H1 (cell line): Measurements from ENCODE around the gene IFNK.

Experiments used
- ASH2L ChIP-seq: fragments of 200-600, 300-600 bp; sonication (generic); IDR thresholded peaks from one replicate; pipeline ENCODE4 v1.7.1; 2017; ENCODE audit warnings: low read length
- EP300 ChIP-seq, 2 experiments: IDR thresholded peaks; 1 replicate in 1 of 2; 2 replicates in 1 of 2; pipeline ENCODE4 v1.6.1; 2011 to 2012; ENCODE audit warnings: low read depth in 2 of 2, low read length in 2 of 2, mild to moderate bottlenecking in 2 of 2, borderline replicate concordance in 1 of 2, inconsistent platforms in 1 of 2, moderate library complexity in 1 of 2
- EZH2 ChIP-seq: fragments of 200-600 bp; sonication (generic); IDR thresholded peaks from 2 replicates; pipeline ENCODE4 v1.7.1; 2012; ENCODE audit warnings: low read depth, mild to moderate bottlenecking, moderate library complexity, low read length, inconsistent platforms; ENCODE audit not compliant: severe bottlenecking
- HDAC6 ChIP-seq: IDR thresholded peaks from one replicate; pipeline ENCODE4 v1.7.1; 2012; ENCODE audit warnings: low read depth, mild to moderate bottlenecking, inconsistent platforms, low read length, moderate library complexity
- KDM1A ChIP-seq: fragments of 200-600, 300-600 bp; sonication (generic); IDR thresholded peaks from 2 replicates; pipeline ENCODE4 v1.7.1; 2016; ENCODE audit warnings: mild to moderate bottlenecking, low read length, borderline replicate concordance
- NRF1 ChIP-seq: IDR thresholded peaks from 2 replicates; pipeline ENCODE4 v1.6.1; 2011; ENCODE audit warnings: mild to moderate bottlenecking, low read depth, low read length, improper control_type of control experiment
- PHF8 ChIP-seq: fragments of 200-600 bp; sonication (generic); conservative IDR thresholded peaks from 2 replicates; pipeline ENCODE4 v1.7.1; 2012; ENCODE audit warnings: low read depth, mild to moderate bottlenecking, inconsistent platforms, low read length, moderate library complexity
- POLR2A ChIP-seq, 2 experiments: IDR thresholded peaks; 1 replicate in 1 of 2; 2 replicates in 1 of 2; pipeline ENCODE4 v1.6.1; 2011; ENCODE audit warnings: low read depth in 2 of 2, low read length in 2 of 2, mild to moderate bottlenecking in 2 of 2; ENCODE audit errors: control extremely low read depth in 1 of 2
- POLR2AphosphoS5 ChIP-seq: IDR thresholded peaks from 2 replicates; pipeline ENCODE4 v1.6.1; 2011; ENCODE audit warnings: low read depth, low read length
- RXRA ChIP-seq: IDR thresholded peaks from 2 replicates; pipeline ENCODE4 v1.6.1; 2011; ENCODE audit warnings: low read depth, mild to moderate bottlenecking, low read length, moderate library complexity; ENCODE audit not compliant: insufficient read depth
- SP1 ChIP-seq: IDR thresholded peaks from 2 replicates; pipeline ENCODE4 v1.6.1; 2011; ENCODE audit warnings: low read depth, low read length
- TAF7 ChIP-seq: optimal IDR thresholded peaks from 2 replicates; pipeline ENCODE3; 2011; ENCODE audit warnings: low read depth, mild to moderate bottlenecking, inconsistent platforms, low read length, moderate library complexity, borderline replicate concordance
- TF ChIP-seq, protein P1 (sequence below), 3 experiments: IDR thresholded peaks; 1 replicate in 2 of 3; 2 replicates in 1 of 3; pipeline versions ENCODE4 v1.5.1 to v1.6.1; 2011; ENCODE audit warnings: low read length in 3 of 3, mild to moderate bottlenecking in 3 of 3, inconsistent platforms in 2 of 3, low read depth in 1 of 3, moderate library complexity in 1 of 3; ENCODE audit not compliant: insufficient read depth in 1 of 3; ENCODE audit errors: control extremely low read depth in 1 of 3

DNA sequence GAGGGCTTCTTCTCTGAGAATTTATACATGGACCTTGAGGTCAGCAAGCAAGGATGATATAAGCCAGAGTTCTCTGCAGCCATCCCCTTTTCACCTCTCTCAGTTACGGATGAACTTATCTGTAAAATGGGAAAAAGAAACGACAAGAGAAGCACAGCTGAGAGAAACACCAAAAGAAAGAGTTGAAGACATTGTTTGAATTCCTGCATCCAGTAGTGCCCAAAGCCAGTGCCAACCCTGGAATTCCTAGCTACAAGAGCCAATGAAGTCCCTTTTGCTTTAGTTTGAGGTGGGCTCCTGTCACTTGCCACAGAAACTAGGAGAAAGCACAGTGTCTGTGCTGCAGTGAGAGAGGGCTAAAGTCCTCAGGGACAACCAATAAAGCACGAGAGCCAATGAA, 12.1 kb downstream of the IFNK start:
- TF ChIP-seq KDM1A: no peak
- TF ChIP-seq RXRA: no peak
- TF ChIP-seq, protein P1, sequence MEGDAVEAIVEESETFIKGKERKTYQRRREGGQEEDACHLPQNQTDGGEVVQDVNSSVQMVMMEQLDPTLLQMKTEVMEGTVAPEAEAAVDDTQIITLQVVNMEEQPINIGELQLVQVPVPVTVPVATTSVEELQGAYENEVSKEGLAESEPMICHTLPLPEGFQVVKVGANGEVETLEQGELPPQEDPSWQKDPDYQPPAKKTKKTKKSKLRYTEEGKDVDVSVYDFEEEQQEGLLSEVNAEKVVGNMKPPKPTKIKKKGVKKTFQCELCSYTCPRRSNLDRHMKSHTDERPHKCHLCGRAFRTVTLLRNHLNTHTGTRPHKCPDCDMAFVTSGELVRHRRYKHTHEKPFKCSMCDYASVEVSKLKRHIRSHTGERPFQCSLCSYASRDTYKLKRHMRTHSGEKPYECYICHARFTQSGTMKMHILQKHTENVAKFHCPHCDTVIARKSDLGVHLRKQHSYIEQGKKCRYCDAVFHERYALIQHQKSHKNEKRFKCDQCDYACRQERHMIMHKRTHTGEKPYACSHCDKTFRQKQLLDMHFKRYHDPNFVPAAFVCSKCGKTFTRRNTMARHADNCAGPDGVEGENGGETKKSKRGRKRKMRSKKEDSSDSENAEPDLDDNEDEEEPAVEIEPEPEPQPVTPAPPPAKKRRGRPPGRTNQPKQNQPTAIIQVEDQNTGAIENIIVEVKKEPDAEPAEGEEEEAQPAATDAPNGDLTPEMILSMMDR (IDR thresholded peaks at IDR 0.05; ENCODE audit: control extremely low read depth in 1 of 3, insufficient read depth in 1 of 3, low read depth in 1 of 3, low read length in 3 of 3): no peak
- TF ChIP-seq NRF1: no peak
- TF ChIP-seq POLR2AphosphoS5: no peak
- TF ChIP-seq EZH2: no peak
- no peak for TF ChIP-seq PHF8
- TF ChIP-seq SP1: no peak
- no peak for TF ChIP-seq EP300 (IDR thresholded peaks at IDR 0.05; ENCODE audit: borderline replicate concordance in 1 of 2, low read depth in 2 of 2, low read length in 2 of 2)
- no peak for TF ChIP-seq POLR2A (IDR thresholded peaks at IDR 0.05; ENCODE audit: control extremely low read depth in 1 of 2, low read depth in 2 of 2, low read length in 2 of 2)
- no peak for TF ChIP-seq TAF7
- TF ChIP-seq HDAC6: no peak
- no peak for TF ChIP-seq ASH2L
